Esophagus muscularis mucosa (tissue), 3 donors: ENCODE measurements around the gene ATCAY.

ENCODE experiments used
- POLR2AphosphoS5 ChIP-seq, 2 donors: sonication (generic); formaldehyde crosslinking; IDR thresholded peaks; one replicate each; pipeline ENCODE4 v1.6.1; 2017; ENCODE audit warnings: antibody characterized with exemption in 2 of 2
- TF ChIP-seq, protein P1 (sequence below), 3 experiments: fragments of 200-600 bp in 2 of 3; fragments of 450-650 bp in 1 of 3; sonication (generic) in 2 of 3; IDR thresholded peaks; one replicate each; pipeline ENCODE4 v1.5.1; 2017 to 2019; ENCODE audit warnings: antibody characterized with exemption in 3 of 3, mild to moderate bottlenecking in 2 of 3, moderate library complexity in 1 of 3

DNA sequence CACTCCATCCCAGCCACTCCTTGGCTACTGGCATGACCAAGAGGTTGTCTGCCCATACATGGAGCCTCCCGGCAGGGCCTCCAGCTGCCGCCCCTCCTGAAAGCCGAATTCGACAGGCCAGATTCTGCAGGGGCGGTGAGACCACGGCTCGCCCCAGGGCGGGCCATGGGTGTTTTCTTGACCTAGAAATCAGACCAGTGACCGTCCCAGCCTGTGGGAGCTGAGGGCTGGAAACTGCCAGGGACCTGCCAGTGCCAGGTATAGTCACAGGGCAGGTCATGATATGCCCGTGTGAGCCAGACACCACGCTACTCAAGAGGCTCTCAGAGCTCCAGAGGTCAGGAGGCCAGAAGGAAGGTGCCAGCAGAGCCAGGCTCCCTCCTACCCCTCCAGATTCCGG is 73.6 kb downstream of the ATCAY start:
- TF ChIP-seq, protein P1, sequence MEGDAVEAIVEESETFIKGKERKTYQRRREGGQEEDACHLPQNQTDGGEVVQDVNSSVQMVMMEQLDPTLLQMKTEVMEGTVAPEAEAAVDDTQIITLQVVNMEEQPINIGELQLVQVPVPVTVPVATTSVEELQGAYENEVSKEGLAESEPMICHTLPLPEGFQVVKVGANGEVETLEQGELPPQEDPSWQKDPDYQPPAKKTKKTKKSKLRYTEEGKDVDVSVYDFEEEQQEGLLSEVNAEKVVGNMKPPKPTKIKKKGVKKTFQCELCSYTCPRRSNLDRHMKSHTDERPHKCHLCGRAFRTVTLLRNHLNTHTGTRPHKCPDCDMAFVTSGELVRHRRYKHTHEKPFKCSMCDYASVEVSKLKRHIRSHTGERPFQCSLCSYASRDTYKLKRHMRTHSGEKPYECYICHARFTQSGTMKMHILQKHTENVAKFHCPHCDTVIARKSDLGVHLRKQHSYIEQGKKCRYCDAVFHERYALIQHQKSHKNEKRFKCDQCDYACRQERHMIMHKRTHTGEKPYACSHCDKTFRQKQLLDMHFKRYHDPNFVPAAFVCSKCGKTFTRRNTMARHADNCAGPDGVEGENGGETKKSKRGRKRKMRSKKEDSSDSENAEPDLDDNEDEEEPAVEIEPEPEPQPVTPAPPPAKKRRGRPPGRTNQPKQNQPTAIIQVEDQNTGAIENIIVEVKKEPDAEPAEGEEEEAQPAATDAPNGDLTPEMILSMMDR (IDR thresholded peaks at IDR 0.05) = no peak
- peak; percentile 18 to 36 for TF ChIP-seq POLR2AphosphoS5 (IDR thresholded peaks at IDR 0.05)
